ENCODE results near the gene TMEM196. TPM values are rescaled to one million over a fixed set of nuclear protein-coding genes. Genes with fewer than 3 reads are reported as not detected.
"Not testable (repeated sequence)": the region's sequence is repeated elsewhere in the genome, so short reads cannot be mapped to it uniquely, and the experiment has no call there.

The TMEM196 gene
- total RNA-seq, 1 donor: not detected

DNA sequence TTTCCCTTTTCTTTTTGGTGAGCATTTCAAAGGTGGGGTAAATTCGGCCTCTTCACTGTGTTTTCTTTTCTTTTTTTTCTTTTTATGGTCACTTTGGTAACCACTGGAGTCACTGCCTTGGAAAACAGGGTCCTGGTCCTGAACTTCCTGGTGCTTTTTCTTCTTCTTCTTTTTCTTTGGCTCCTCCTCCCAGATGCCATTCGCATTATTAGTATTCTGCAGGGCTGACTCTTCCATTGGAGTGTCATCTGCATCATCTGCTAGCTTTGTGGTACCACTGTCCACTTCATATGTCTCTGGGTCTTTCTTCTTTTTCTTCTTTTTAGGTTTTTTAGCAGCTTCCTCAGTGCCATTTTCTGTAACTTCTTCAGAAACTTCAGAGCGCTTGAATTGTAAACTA lies 75.1 kb downstream of the TMEM196 start:
- H3K4me3 ChIP-seq (ENCODE audit: low read depth, low read length): no peak overlapping the region
- no peak for TF ChIP-seq CTCF (IDR thresholded peaks at IDR 0.05; ENCODE audit: insufficient read depth, low read depth, low read length)
- DNase-seq (ENCODE audit: low read depth): no peak

DNA sequence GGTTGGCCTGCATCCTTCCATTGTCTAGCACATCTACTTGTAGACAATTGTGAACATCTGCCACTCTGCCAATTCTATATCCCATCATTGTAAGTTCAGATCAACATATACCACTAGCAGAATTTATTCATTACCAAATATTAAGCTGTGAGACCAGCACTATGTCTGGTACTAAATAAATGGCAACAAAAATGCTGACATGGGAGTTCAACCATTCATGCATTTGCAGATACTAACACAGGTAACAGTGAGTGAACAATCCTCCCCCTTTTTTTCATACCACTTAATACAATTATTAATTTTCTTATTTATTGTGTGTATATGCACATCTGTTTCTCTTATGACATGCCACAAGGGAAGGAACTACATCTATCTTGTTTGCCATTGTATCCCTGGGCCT lies 76.5 kb downstream of the TMEM196 start:
- DNase-seq (ENCODE audit: low read depth): no peak
- no peak for TF ChIP-seq CTCF (IDR thresholded peaks at IDR 0.05; ENCODE audit: insufficient read depth, low read depth, low read length)
- H3K4me3 ChIP-seq (ENCODE audit: low read depth, low read length): no peak overlapping the region

DNA sequence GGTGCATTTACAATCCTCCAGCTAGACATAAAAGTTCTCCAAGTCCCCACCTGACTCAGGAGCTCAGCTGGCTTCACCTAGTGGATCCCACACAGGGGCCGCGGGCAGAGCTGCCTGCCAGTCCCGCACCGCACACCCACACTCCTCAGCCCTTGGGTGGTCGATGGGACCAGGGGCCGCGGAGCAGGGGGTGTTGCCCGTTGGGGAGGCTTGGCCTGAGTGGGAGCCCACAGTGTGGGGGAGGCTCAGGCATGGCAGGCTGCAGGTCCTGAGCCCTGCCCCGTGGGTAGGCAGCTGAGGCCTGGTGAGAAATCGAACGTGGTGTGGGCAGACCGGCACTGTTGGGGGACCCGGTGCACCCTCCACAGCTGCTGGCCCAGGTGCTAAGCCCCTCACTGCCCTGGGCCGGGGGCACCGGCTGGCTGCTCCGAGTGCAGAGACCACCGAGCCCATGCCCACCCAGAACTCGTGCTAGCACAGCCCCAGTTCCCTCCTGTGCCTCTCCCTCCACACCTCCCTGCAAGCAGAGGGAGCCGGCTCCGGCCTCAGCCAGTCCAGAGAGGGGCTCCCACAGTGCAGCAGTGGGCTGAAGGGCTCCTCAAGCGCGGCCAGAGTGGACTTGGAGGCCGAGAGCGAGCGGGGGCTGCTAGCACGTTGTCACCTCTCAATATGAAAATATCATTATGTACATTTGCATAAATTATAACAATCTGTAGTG lies 81.1 kb downstream of the TMEM196 start:
- TF ChIP-seq CTCF (IDR thresholded peaks at IDR 0.05; ENCODE audit: insufficient read depth, low read depth, low read length): no peak
- no peak for DNase-seq (ENCODE audit: low read depth)
- no peak overlapping the region for H3K4me3 ChIP-seq (ENCODE audit: low read depth, low read length)

DNA sequence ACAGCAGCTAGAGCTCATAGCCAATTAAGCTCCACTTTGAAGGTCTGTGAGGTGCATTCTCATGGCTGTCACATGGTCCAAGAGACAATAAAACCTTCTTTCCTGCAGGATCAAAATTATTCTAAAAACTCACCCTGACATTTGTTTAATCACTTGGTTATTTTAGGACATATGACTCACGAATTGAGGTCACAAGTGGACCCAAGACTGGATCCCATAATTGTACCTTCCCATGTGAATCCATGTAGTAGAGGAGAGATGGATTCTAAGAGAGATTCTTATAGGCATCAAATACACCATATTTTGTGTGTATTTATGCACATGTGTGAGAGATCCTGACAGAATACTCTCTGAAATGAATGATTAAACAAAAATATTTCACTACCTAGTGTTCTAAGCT lies 82.7 kb downstream of the TMEM196 start:
- DNase-seq (ENCODE audit: low read depth): no peak
- no peak for TF ChIP-seq CTCF (IDR thresholded peaks at IDR 0.05; ENCODE audit: insufficient read depth, low read depth, low read length)
- no peak overlapping the region for H3K4me3 ChIP-seq (ENCODE audit: low read depth, low read length)

GRCh38 chr7:19689130-19689529 lies 84.3 kb downstream of the TMEM196 start:
- H3K4me3 ChIP-seq (ENCODE audit: low read depth, low read length); DNase-seq (ENCODE audit: low read depth): not testable (repeated sequence)

DNA sequence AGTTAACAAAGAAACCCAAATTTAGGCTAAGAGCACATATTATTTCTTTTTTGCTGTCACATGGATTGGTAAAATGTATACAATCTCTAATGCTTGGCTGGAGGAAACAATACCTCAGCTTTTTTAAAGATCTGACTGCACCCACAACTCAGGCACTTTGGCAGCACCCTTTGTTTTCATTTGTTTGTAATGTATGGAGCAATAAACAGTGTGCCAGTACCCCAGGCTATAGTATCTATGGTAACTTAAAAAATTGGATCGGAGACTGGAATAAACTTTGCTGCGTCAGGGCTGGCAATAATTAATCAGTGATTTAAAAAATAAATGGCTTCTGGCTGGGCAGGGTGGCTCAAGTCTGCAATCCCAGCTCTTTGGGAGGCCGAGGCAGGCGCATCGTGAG lies 91.8 kb downstream of the TMEM196 start:
- H3K4me3 ChIP-seq (ENCODE audit: low read depth, low read length): no peak overlapping the region
- no peak for DNase-seq (ENCODE audit: low read depth)
- no peak for TF ChIP-seq CTCF (IDR thresholded peaks at IDR 0.05; ENCODE audit: insufficient read depth, low read depth, low read length)

- DNase-seq (ENCODE audit: low read depth): peak; percentile 93
- TF ChIP-seq CTCF (IDR thresholded peaks at IDR 0.05; ENCODE audit: insufficient read depth, low read depth, low read length): no peak
- no peak overlapping the region for H3K4me3 ChIP-seq (ENCODE audit: low read depth, low read length)
Measured at GRCh38 chr7:19677180-19677579, 96.2 kb downstream of the TMEM196 start.
